CD4-positive, alpha-beta T cell treated with Interleukin-4 for 4 hours (primary cell): ENCODE results near the gene SPRR2G.
"Not testable (repeated sequence)": the region's sequence is repeated elsewhere in the genome, so short reads cannot be mapped to it uniquely, and the experiment has no call there.

Experiments
- DNase-seq: peaks from one replicate; pipeline ENCODE4 v3.0.0-alpha.2; 2020

SPRR2G gene

DNA sequence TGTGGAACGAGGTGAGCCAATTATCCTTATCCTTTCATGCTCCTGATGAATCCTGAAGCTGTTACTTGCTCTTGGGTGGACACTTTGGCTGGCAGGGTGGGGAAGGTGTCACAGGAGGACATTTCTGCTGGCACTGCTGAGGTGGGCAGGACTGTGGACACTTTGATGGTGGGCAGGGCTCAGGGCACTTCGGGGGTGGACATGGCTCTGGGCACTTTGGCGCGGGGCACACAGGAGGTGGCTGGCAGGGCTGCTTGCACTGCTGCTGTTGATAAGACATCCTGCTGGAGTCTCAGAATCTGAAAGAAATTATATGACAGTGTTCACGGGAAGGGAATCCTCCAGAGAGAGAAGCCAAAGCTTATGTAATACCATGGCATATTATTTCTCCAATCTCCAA lies 38.2 kb downstream of the SPRR2G start:
- DNase-seq = not testable (repeated sequence)

DNA sequence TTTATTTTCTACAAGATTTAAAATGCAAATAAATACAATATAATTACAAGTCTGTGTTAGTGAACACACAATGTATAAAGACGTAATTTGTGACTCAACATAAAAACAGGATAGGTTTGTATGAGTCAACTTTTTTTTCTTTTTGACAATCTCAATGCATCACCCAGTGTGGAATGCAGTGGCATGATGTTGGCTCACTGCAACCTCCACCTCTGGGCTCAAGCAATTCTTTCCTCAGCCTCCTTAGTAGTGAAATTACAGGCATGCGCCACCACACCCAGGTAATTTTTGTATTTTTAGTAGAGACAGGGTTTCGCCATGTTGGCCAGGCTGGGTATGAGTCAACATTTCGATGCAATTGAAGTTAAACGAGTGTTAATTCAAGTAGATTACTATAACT lies 50.4 kb downstream of the SPRR2G start:
- no peak for DNase-seq
